Ishikawa (cell line): ENCODE measurements around the gene SETD1A.

Experiments
- CREB1 ChIP-seq: IDR thresholded peaks from 2 replicates; pipeline ENCODE4 v1.6.1; 2012; ENCODE audit warnings: low read depth
- EP300 ChIP-seq: IDR thresholded peaks from 2 replicates; pipeline ENCODE4 v1.6.1; 2012; ENCODE audit warnings: borderline replicate concordance
- FOXM1 ChIP-seq: IDR thresholded peaks from 2 replicates; pipeline ENCODE4 v1.6.1; 2012; ENCODE audit warnings: low read depth, borderline replicate concordance

GRCh38 chr16:30956601-30957455 lies 726 bp upstream of the SETD1A start:
- TF ChIP-seq CREB1, result no peak
- no peak for TF ChIP-seq EP300
- no peak for TF ChIP-seq FOXM1
